HCT116 (cell line): ENCODE data around the gene CDH4. TPM values are rescaled to one million over a fixed set of nuclear protein-coding genes. Genes with fewer than 3 reads are reported as not detected.
"Not testable (repeated sequence)": the region's sequence is repeated elsewhere in the genome, so short reads cannot be mapped to it uniquely, and the experiment has no call there.

ENCODE experiments used
- ATAC-seq: fragments of 200-7000 bp; cut with Tn5 transposase; 2 replicates; pipeline ENCODE4 v1.9.1; 2020; ENCODE audit warnings: mild to moderate bottlenecking, moderate library complexity
- BruUV-seq: library from RNA; stranded (reverse); fragments of 400-500 nt; replicated peaks from 2 replicates; lab custom pipeline; 2021; lab: Mats Ljungman, UMichigan
- CTCF ChIA-PET: fragments of 300-600 bp; sonication (Branson Sonifier 250); formaldehyde crosslinking; loops from one replicate; lab custom pipeline; 2021; ENCODE audit warnings: antibody characterized with exemption; lab: Charles Lee
- POLR2A ChIA-PET: fragments of 300-600, 350-600 bp; sonication (Branson Sonifier 250); formaldehyde crosslinking; loops from one replicate; lab custom pipeline; 2021; ENCODE audit warnings: antibody characterized with exemption; lab: Charles Lee
- RAD21 ChIA-PET, 2 experiments: fragments of 300-600 bp; sonication (Branson Sonifier 250); formaldehyde crosslinking; loops; one replicate each; lab custom pipeline; 2023; ENCODE audit warnings: low total read pairs in 2 of 2; ENCODE audit not compliant: uncharacterized antibody in 2 of 2, unreplicated experiment in 2 of 2, low non-redundant PET in 1 of 2; lab: Charles Lee
- DNase-seq: peaks from one replicate; pipeline ENCODE4 v3.0.0-alpha.2; 2010; ENCODE audit warnings: low read depth, low spot score
- H2AFZ ChIP-seq: fragments of 200-600 bp; shearing (Covaris generic), sonication (generic); 2 replicates; pipeline ENCODE4 v1.6.1; 2017; ENCODE audit warnings: low read depth, mixed run types, mixed read lengths, antibody characterized with exemption, low read length; ENCODE audit not compliant: poor library complexity, severe bottlenecking
- H3K27ac ChIP-seq: 2 replicates; pipeline ENCODE4 v1.5.1; 2012; ENCODE audit warnings: low read depth, low read length
- H3K27me3 ChIP-seq: fragments of 200-600 bp; sonication (generic); 2 replicates; pipeline ENCODE4 v1.6.1; 2016; ENCODE audit warnings: mixed run types, low read length, mixed read lengths; ENCODE audit not compliant: insufficient read depth
- H3K36me3 ChIP-seq, 2 experiments: fragments of 200-500 bp in 1 of 2; fragments of 200-600 bp in 1 of 2; sonication (Bioruptor generic) in 1 of 2; sonication (generic) in 1 of 2; 2 replicates each; pipeline versions ENCODE4 v1.5.1 to v1.6.1; 2014 to 2016; ENCODE audit warnings: low read length in 2 of 2, inconsistent platforms in 1 of 2, mixed read lengths in 1 of 2, mixed run types in 1 of 2; ENCODE audit not compliant: insufficient read depth in 2 of 2, control insufficient read depth in 1 of 2
- H3K4me1 ChIP-seq, 2 experiments: fragments of 200-600 bp in 1 of 2; sonication (generic) in 1 of 2; 2 replicates each; pipeline versions ENCODE4 v1.5.1 to v1.6.1; 2012 to 2017; ENCODE audit warnings: low read length in 2 of 2, inconsistent platforms in 1 of 2, mild to moderate bottlenecking in 1 of 2, mixed read lengths in 1 of 2, mixed run types in 1 of 2, moderate library complexity in 1 of 2; ENCODE audit not compliant: insufficient read depth in 2 of 2, control insufficient read depth in 1 of 2
- H3K4me2 ChIP-seq: fragments of 200-600 bp; sonication (generic); 2 replicates; pipeline ENCODE4 v1.6.1; 2017; ENCODE audit warnings: mixed run types, low read length, mixed read lengths
- H3K4me3 ChIP-seq, 2 experiments: fragments of 200-600 bp in 1 of 2; sonication (generic) in 1 of 2; replicated peaks in 1 of 2; 2 replicates each; pipeline ENCODE4 v1.5.1; 2011 to 2016; ENCODE audit warnings: low read length in 2 of 2, control low read depth in 1 of 2, low read depth in 1 of 2, mild to moderate bottlenecking in 1 of 2, mixed read lengths in 1 of 2, mixed run types in 1 of 2
- H3K79me2 ChIP-seq: fragments of 200-600 bp; sonication (generic); 2 replicates; pipeline ENCODE4 v1.6.1; 2017; ENCODE audit warnings: mild to moderate bottlenecking, mixed run types, low read length, moderate library complexity, mixed read lengths; ENCODE audit not compliant: insufficient read depth
- H3K9ac ChIP-seq: fragments of 200-600 bp; sonication (generic); 2 replicates; pipeline ENCODE4 v1.6.1; 2016; ENCODE audit warnings: low read length, mixed read lengths
- H3K9me2 ChIP-seq: fragments of 200-600 bp; sonication (generic), shearing (Covaris generic); 2 replicates; pipeline ENCODE4 v1.6.1; 2017; ENCODE audit warnings: mixed run types, mild to moderate bottlenecking, moderate library complexity; ENCODE audit not compliant: insufficient read depth
- H3K9me3 ChIP-seq, 2 experiments: fragments of 200-500 bp in 1 of 2; fragments of 200-600 bp in 1 of 2; sonication (Bioruptor generic) in 1 of 2; sonication (generic) in 1 of 2; 2 replicates each; pipeline ENCODE4 v1.6.1; 2014 to 2017; ENCODE audit warnings: low read length in 2 of 2, mixed read lengths in 2 of 2, inconsistent platforms in 1 of 2, low read depth in 1 of 2, mild to moderate bottlenecking in 1 of 2, mixed run types in 1 of 2, moderate library complexity in 1 of 2; ENCODE audit not compliant: control insufficient read depth in 1 of 2, insufficient read depth in 1 of 2
- H4K20me1 ChIP-seq: fragments of 200-600 bp; sonication (generic), shearing (Covaris generic); 2 replicates; pipeline ENCODE4 v1.6.1; 2017; ENCODE audit warnings: mixed run types, mild to moderate bottlenecking, moderate library complexity; ENCODE audit not compliant: insufficient read depth
- CEBPB ChIP-seq: IDR thresholded peaks from 2 replicates; pipeline ENCODE4 v1.6.1; 2012; ENCODE audit warnings: low read depth
- EGR1 ChIP-seq: IDR thresholded peaks from 2 replicates; pipeline ENCODE4 v1.6.1; 2012; ENCODE audit warnings: low read depth
- ELF1 ChIP-seq: IDR thresholded peaks from 2 replicates; pipeline ENCODE4 v1.6.1; 2012; ENCODE audit warnings: low read depth, borderline replicate concordance
- EZH2phosphoT487 ChIP-seq: fragments of 200-600 bp; IDR thresholded peaks from 2 replicates; pipeline ENCODE4 v1.6.1; 2018; ENCODE audit warnings: antibody characterized with exemption, borderline replicate concordance
- FOSL1 ChIP-seq: IDR thresholded peaks from 2 replicates; pipeline ENCODE4 v1.6.1; 2012; ENCODE audit warnings: low read depth
- MAX ChIP-seq: IDR thresholded peaks from 2 replicates; pipeline ENCODE4 v1.6.1; 2012
- POLR2A ChIP-seq: IDR thresholded peaks from 2 replicates; pipeline ENCODE4 v1.7.0; 2011; ENCODE audit warnings: borderline replicate concordance; ENCODE audit not compliant: insufficient read depth, insufficient read length; ENCODE audit errors: extremely low read depth
- POLR2AphosphoS5 ChIP-seq: IDR thresholded peaks from 2 replicates; pipeline ENCODE4 v1.6.1; 2011; ENCODE audit warnings: mild to moderate bottlenecking, low read depth, low read length, moderate library complexity
- RAD21 ChIP-seq: IDR thresholded peaks from 2 replicates; pipeline ENCODE4 v1.6.1; 2012; ENCODE audit warnings: low read depth, mild to moderate bottlenecking
- TCF7L2 ChIP-seq: IDR thresholded peaks from 2 replicates; pipeline ENCODE4 v1.7.0; 2011; ENCODE audit warnings: borderline replicate concordance, inconsistent platforms; ENCODE audit not compliant: insufficient read depth, insufficient read length; ENCODE audit errors: extremely low read depth
- YY1 ChIP-seq: IDR thresholded peaks from 2 replicates; pipeline ENCODE4 v1.6.1; 2011; ENCODE audit warnings: low read length, low read depth, moderate library complexity, mild to moderate bottlenecking; ENCODE audit not compliant: insufficient replicate concordance; ENCODE audit errors: extremely low read depth
- intact Hi-C: fragments of 100-400 bp; cut with micrococcal nuclease; formaldehyde crosslinking; loops from 2 replicates; pipeline ENCODE4 v1.10.0; 2022
- total RNA-seq: library from RNA; stranded (reverse); gene quantifications from one replicate; pipeline ENCODE4 v1.2.1, GENCODE V29; 2021; ENCODE audit not compliant: unreplicated experiment
- TF ChIP-seq, protein P1 (sequence below): IDR thresholded peaks from 2 replicates; pipeline ENCODE4 v1.6.1; 2012
- TF ChIP-seq, protein P2 (sequence below), 3 experiments: fragments of 200-600 bp in 1 of 3; sonication (generic) in 1 of 3; IDR thresholded peaks in 2 of 3; conservative IDR thresholded peaks in 1 of 3; 2 replicates each; pipeline ENCODE4 v1.5.1; 2012 to 2017; ENCODE audit warnings: low read depth in 2 of 3, low read length in 2 of 3, antibody characterized with exemption in 1 of 3, borderline replicate concordance in 1 of 3, control low read depth in 1 of 3, mild to moderate bottlenecking in 1 of 3, mixed read lengths in 1 of 3, mixed run types in 1 of 3, moderate library complexity in 1 of 3; ENCODE audit not compliant: insufficient read depth in 1 of 3

Gene CDH4
- total RNA-seq, 1 experiment from 2014 or later: not detected

DNA sequence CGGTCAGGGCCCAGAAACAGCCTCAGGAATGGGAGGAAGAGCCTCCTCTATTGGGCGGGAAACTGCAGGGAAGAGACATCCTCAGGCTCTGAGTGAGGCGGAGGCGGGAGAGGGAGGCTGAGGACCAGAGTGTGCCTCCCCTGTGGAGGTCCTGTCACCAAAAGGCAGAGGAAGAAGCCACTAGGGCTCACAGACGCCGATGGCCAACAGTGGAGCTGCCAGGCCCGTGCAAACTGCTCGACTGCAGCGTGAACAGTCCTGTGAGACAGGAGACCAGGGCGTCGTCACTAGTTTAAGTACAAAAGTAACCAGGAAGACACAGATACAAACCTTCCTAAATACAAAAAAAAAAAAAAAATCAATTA, 730.9 kb downstream of the CDH4 start (continued):
- TF ChIP-seq FOSL1 (no peak), RAD21 (no peak), TCF7L2 (no peak)

- TF ChIP-seq MAX: no peak
- TF ChIP-seq EGR1: no peak
- TF ChIP-seq ELF1: no peak
- no peak for TF ChIP-seq EZH2phosphoT487
- no peak for TF ChIP-seq POLR2AphosphoS5
- no peak for TF ChIP-seq POLR2A
- no peak for TF ChIP-seq YY1
- TF ChIP-seq, protein P1, sequence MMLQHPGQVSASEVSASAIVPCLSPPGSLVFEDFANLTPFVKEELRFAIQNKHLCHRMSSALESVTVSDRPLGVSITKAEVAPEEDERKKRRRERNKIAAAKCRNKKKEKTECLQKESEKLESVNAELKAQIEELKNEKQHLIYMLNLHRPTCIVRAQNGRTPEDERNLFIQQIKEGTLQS: no peak
- TF ChIP-seq CEBPB: no peak
- TF ChIP-seq, protein P2, sequence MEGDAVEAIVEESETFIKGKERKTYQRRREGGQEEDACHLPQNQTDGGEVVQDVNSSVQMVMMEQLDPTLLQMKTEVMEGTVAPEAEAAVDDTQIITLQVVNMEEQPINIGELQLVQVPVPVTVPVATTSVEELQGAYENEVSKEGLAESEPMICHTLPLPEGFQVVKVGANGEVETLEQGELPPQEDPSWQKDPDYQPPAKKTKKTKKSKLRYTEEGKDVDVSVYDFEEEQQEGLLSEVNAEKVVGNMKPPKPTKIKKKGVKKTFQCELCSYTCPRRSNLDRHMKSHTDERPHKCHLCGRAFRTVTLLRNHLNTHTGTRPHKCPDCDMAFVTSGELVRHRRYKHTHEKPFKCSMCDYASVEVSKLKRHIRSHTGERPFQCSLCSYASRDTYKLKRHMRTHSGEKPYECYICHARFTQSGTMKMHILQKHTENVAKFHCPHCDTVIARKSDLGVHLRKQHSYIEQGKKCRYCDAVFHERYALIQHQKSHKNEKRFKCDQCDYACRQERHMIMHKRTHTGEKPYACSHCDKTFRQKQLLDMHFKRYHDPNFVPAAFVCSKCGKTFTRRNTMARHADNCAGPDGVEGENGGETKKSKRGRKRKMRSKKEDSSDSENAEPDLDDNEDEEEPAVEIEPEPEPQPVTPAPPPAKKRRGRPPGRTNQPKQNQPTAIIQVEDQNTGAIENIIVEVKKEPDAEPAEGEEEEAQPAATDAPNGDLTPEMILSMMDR (IDR thresholded peaks at IDR 0.05 in 2 of 3, conservative IDR thresholded peaks at IDR 0.05 in 1 of 3; ENCODE audit: borderline replicate concordance in 1 of 3, insufficient read depth in 1 of 3, low read depth in 2 of 3, low read length in 2 of 3): no peak
- ChIA-PET RAD21 (no interaction called here), CTCF (no interaction called here), POLR2A (interaction anchor here (0.6 kb wide), 1 partner anchor 403 kb away, joined by 4 read pairs; the partner anchor contains the start of gene RPS21)
- no TSS peak for BruUV-seq
- intact Hi-C loops: no loop called here
- H3K9ac ChIP-seq: no peak overlapping the region
- H3K4me1 ChIP-seq: no peaks in the 10 kb centered on the region
- DNase-seq (no peak), ATAC-seq (no peak)
- H3K9me3 ChIP-seq: no peaks in the 10 kb centered on the region
- H3K27ac ChIP-seq: no peak overlapping the region
- no peaks in the 10 kb centered on the region for H3K27me3 ChIP-seq
- H3K9me2 ChIP-seq: no peaks in the 10 kb centered on the region
- peaks cover 3% of the 10 kb centered on the region for H3K79me2 ChIP-seq
- no peak overlapping the region for H3K4me3 ChIP-seq
- no peaks in the 10 kb centered on the region for H4K20me1 ChIP-seq
- no peak overlapping the region for H3K4me2 ChIP-seq
- H2AFZ ChIP-seq: no peak overlapping the region
- peaks cover 0 to 4% of the 10 kb centered on the region in 2 experiments; a peak in 2 of 4 replicates for H3K36me3 ChIP-seq
These were observed 731.9 kb downstream of the CDH4 start for GRCh38 chr20:61983965-61984364.

GRCh38 chr20:61984431-61984830, 732.4 kb downstream of the CDH4 start:
- H3K9me2 ChIP-seq, CTCF ChIA-PET, intact Hi-C loops, H3K4me2 ChIP-seq, BruUV-seq, H3K27ac ChIP-seq, H3K4me1 ChIP-seq, H3K4me3 ChIP-seq, ATAC-seq, H3K9me3 ChIP-seq, DNase-seq, H3K79me2 ChIP-seq, POLR2A ChIA-PET, H3K36me3 ChIP-seq, H4K20me1 ChIP-seq, H3K27me3 ChIP-seq, RAD21 ChIA-PET, H3K9ac ChIP-seq, H2AFZ ChIP-seq: not testable (repeated sequence)
